Measurements from ENCODE around the gene PYGB.
"Not testable (repeated sequence)": the region's sequence is repeated elsewhere in the genome, so short reads cannot be mapped to it uniquely, and the experiment has no call there.

The PYGB gene

GRCh38 chr20:25316506-25317190 is 68.8 kb downstream of the PYGB start:
- no peak for DNase-seq

- no peak for DNase-seq
Observed at GRCh38 chr20:25317351-25318075, 69.6 kb downstream of the PYGB start.

- no peak for DNase-seq
Observed at GRCh38 chr20:25318471-25319240, 70.8 kb downstream of the PYGB start.

- no peak for DNase-seq
Observed at GRCh38 chr20:25319241-25320034, 71.6 kb downstream of the PYGB start.

GRCh38 chr20:25320035-25320800 is 72.3 kb downstream of the PYGB start:
- DNase-seq, result no peak

GRCh38 chr20:25321262-25321831 is 73.5 kb downstream of the PYGB start:
- no peak for DNase-seq

- DNase-seq, result no peak
Observed at GRCh38 chr20:25321991-25322390, 74.1 kb downstream of the PYGB start.

GRCh38 chr20:25323496-25324246 is 75.8 kb downstream of the PYGB start:
- no peak for DNase-seq

DNA sequence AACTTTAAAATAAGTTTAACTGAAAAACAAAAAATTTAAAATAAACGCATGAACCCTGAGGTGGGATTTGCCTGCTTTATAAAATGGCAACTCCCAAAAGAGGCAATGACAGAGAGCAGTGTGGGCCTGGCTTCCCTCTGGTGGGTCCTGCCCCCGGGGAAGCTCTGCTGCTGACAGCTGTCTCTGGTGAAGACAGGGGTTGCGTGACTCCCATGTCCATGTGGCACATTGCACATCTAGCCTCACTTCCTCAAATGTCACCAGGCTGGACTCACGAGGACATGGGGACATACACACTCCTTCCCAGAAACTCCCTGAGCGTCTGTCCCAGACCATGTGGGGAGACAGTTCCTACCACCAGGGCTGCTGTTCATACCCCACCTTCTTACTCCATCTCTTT is 76.5 kb downstream of the PYGB start:
- no peak for DNase-seq

DNA sequence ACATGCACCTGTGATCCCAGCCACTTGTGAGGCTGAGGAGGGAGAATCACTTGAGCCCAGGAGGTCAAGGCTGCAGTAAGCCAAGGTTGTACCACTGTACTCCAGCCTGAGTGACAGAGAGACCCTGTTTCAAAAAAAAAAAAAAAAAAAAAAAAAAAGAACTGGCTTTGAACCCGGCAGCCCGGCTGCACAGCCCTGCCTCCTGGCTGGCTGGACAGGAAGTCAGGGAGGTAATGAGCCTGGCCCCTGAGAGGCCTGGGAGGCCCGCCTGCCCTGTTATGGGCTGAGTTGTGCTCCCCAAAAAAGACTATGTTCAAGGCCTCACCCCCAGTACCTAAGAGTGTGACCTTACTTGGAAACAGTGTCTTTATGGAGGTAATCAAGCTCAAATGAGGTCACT is 77.2 kb downstream of the PYGB start:
- DNase-seq, result no peak

DNA sequence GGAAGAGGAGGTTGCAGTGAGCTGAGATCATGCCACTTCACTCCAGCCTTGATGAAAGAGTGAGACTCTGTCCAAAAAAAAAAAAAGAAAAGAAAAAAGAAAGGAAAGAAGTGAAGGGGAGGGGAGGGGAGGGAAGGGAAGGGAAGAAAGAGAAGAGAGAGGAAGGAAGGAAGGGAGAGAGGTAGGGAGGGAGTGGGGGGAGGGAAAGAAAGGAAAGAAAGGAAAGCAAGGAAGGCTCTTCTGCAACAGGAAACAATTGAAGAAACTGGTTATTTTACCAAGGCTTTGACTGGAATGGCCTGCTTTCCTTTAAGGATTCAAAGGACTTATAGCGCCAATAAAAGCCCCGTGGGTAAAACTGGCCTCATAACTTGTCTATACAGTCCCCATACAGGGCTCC is 78.1 kb downstream of the PYGB start:
- DNase-seq, result no peak

GRCh38 chr20:25327521-25328235 is 79.8 kb downstream of the PYGB start:
- peak; percentile 14 for DNase-seq

DNA sequence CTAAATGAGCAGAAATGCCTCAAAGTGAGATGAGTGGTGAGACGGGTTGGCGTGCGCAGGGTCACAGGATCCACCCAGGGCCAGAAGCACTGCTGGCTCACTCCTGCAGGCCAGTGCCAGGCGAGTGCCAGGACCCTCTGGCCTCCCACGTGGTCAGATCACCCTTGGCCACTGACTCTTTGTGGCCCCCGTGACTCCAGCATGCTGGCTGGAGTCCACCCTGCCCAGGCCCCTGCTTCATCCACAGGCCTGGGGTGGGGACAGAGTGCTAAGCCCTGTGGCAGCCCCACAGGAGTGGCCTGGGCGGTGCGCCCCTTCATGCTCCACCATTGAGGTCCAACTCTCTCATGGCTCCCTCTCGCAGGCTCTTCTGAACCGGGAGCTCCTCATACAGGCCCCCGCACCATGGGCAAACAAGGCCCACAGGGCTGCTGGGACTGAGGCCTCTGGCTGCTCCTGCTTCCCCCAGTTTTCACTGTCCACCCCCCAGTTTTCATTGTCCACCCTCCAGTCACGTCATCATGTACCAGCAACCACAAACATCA is 81.1 kb downstream of the PYGB start:
- no peak for DNase-seq

DNA sequence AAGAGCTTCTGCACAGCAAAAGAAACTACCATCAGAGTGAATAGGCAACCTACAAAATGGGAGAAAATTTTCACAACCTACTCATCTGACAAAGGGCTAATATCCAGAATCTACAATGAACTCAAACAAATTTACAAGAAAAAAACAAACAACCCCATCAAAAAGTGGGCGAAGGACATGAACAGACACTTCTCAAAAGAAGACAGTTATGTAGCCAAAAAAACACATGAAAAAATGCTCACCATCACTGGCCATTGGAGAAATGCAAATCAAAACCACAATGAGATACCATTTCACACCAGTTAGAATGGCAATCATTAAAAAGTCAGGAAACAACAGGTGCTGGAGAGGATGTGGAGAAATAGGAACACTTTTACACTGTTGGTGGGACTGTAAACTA is 87.1 kb downstream of the PYGB start:
- DNase-seq, result not testable (repeated sequence)

GRCh38 chr20:25336561-25337422 is 88.9 kb downstream of the PYGB start:
- DNase-seq, result peak; percentile 31

DNA sequence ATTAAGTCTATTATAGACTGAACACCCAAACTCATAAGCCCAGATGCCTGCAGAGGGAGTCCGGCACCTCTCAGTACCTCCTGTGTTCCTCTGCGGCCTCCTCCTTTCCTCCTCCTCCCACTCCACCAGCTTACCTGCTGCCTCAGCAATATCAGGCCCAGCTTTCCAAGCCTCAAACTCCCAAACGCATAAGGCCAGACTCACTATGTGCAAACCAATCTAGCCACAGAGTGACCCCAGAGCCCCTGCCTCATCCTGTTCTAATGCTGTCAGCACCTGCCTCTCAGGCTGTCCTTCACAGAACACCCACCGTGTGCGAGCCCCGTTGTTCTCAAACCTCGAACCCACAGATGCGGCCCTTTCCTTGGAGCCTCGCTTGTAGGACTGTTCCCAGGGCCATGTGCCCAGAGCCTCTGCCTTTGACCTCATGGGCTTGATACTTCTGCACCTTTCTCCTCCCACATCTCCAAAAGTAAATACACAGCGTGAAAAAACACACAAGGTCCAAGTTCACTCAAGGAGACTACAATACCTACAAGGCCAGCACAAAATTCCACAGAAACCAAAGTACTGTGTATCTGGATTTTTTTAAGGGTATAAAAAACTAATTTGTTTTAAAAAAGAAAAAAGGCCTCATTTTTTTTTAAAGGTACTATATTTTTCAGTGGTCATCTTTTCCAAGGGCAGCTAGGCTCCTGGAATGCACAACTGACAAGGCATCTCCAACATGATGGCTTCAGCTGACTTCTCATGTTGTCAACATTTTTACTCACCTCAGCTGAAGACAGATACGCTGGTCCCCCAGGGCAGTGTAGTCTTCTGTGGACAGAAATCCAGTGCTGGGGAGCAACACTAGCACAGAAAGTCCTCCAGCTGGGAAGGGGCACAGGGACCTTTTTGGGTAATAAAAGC is 90.5 kb downstream of the PYGB start:
- DNase-seq, result no peak

- DNase-seq, result no peak
Observed at GRCh38 chr20:25339608-25340007, 91.7 kb downstream of the PYGB start.

DNA sequence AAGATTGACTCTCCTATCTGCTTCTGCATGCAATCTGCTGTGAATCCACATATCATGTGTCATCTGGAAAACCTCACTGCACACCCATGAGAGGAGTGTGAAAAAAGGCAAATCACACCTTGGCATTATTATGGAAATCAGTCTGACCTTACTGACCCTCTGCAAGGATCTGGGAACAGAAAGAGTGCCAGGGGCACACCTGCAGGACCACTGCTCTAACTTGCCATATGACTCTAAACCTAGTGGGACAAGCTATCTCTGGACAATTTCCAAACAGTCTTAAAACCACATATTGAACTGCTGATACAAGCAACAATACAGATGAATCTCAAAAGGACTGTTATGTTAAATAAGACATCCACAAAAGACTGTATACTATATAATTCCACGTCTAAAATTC is 92.5 kb downstream of the PYGB start:
- no peak for DNase-seq
